ENCODE measurements around the gene SMARCD1.

GRCh38 chr12:50103351-50103750, 18.2 kb downstream of the SMARCD1 start:
- TF ChIP-seq POLR2A (IDR thresholded peaks at IDR 0.05; ENCODE audit: low read depth, low read length) (no peak), POLR2AphosphoS5 (IDR thresholded peaks at IDR 0.05; ENCODE audit: low read depth, low read length) (no peak), TAF1 (IDR thresholded peaks at IDR 0.05; ENCODE audit: low read depth, low read length) (no peak)
